COLO829 (cell line): Measurements from ENCODE around the gene THEMIS2.
A peak's percentile ranks its signal among the peaks of the same experiment; 100 is the strongest.
"Not testable (repeated sequence)": the region's sequence is repeated elsewhere in the genome, so short reads cannot be mapped to it uniquely, and the experiment has no call there.

ENCODE experiments used
- DNase-seq: peaks from one replicate; pipeline ENCODE4 v3.0.0; 2012; ENCODE audit warnings: low spot score

Gene THEMIS2

DNA sequence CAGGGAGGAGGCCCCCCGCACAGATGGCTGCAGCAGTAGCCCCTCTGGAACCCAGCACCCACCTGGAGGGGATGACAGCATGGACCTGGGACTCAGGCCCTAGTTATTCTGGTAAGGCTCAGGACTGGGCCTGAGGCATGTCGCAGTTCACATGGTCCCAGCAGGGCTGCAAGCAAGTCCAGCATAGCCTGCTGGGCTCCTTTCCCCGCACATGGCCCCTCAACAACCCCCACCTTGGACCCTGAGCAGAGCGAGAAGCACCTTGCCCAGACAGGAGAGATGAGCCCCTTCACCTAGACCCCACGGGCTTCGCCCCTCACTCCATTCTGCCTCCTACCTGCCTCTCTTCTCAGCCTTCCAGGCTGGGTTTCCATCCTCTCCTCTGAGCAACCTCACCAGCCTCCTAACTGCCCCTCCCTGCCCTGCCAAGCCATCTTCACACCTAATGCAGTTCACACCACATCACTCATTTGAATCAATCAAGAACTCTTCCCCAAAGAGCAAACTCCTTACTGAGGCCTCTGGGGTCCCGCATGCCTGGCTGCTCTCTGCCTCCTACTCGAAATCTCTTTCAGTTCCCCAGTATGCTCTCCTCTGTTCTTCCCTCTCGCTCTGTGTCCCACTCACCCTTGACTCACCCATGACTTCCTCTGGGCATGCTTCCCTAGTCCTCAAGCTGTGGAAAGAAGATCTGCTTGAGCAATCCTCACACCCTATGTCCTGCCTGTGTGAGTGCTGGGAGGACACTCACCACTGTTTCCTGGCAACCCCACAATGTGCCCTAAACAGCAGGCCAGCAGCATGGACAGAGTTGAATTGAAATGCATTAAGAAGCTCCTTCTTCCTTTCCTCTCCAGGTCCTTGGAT, 9.4 kb upstream of the THEMIS2 start:
- peak; percentile 36 for DNase-seq

DNA sequence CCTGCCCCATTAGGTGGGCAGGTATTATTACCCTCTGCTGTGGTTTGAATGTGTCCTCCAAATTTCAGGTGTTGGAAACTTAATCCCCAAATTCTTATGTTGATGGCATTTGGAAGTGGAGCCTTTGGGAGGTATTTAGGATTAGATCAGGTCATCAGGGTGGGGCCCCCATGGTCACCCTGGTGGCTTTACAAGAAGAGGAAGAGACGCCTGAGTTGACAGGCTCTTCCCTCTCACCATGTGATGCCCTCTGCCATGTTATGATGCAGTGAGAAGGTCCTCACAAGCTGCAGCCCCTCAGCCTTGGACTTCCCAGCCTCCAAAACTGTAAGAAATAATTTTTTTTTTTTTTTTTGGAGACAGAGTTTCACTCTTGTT, 8.8 kb upstream of the THEMIS2 start:
- no peak for DNase-seq

DNA sequence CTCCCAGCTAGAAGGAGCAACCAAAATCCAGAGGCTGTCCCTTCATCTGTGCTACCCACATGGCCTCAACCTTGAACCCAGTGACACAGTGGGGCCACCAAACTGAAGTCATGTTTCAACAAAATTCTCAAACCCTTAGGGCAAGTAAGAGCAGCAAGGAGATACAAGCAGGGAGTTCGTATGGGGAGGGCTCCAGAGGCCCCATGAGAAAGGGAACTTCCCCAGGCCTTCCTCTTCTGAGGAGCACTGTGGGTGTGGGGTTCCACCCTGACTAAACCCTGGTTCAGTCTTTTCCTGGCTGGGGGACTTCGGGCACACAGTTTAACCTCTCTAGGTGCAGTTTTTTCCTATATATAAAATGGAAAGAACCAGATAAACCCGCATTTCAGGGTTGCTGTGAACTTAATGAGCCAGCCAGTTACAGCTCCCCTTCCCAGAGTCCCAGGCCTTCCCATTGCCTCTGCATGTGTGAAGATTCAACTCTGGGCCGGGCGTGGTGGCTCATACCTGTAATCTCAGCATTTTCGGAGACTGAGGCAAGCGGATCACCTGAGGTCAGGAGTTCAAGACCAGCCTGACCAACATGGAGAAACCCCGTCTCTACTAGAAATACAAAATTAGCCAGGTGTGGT, 8.0 kb upstream of the THEMIS2 start:
- no peak for DNase-seq

DNA sequence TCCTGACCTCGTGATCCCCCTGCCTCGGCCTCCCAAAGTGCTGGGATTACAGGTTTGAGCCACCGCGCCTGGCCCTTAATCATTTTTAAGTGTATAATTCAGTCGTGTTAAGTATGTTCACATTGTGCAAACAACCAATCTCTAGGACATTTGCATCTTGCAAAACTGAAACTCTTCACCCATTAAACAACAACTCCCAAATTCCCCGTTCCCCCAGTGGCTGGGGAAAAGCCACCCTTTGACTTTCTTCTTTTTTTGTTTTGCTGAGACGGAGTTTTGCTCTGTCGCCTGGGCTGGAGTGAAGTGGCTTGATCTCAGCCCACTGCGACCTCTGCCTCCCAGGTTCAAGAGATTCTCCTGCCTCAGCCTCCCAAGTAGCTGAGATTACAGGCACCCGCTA, 6.5 kb upstream of the THEMIS2 start:
- no peak for DNase-seq

DNA sequence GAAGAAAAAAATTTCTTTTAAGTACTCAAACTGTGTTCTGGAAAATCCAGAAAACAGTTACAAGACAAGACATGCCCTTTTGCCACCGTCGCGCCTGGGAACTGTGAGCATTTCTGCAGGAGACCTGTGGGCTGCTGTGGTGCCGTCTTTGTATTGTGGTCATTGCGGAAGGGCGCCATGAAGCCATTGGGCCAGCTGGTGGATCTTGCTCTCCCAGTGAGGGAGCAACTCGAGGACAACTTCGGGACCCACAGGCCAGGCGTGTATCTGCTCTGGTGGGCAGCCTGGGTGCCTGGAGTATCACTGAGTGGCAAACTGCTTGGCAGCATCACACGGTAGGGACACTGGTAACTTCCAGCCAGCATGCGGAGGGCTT, 3.8 kb upstream of the THEMIS2 start:
- no peak for DNase-seq

DNA sequence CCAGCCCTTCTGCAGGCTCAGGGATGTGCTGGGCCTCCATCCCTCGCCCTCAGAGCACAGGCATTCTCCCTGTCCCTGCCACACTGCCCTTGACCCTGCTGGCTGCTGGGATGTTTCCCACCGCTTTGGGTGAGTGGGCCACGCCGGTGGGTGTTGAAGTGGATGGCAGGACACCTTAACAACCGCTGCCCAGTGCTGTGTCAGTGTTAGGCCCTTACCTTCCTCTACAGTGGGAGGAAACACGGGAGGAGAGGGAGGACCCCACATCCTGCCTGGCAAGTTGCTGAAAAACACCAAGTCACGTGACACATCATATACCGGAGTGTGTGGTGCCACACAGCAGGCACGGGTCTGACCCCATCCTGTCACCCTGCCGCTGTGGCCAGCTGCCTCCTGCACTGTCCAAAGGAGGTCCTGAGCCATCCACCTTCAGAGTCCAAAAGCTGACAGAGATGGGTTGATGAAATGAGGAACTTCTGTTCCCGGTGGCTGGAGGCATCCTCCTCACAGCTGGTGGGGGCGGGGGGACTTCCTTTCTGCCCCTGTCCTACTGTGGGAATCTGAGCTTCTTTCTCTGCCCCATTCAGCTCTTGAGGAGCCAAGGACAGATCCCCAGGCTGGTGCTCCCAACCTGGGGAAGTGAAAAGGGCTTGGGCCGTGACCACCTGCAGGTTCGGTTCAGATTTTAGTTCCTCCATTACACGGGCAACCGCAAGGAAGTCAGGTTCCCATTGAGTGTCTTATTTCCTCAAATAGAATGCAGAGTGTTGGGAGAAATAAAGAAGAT, 3.2 kb upstream of the THEMIS2 start:
- no peak for DNase-seq

DNA sequence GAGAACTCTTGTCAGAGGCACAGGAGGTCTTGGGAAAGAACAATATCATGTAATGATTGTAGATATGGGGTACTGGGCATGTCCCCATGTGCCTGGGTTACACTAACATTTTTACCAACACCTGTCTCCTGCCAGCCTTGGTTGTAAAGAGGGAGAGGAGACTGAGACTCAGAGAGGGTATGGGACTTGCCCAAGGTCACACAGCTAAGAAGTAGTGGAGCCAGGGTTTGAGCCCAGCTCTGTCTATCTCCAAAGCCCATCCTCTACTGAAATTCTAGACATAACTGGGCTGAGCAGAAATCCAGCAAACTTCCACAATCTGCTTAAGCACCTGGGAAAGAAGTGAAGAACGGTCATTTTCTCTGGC, 2.6 kb upstream of the THEMIS2 start:
- DNase-seq, result no peak

DNA sequence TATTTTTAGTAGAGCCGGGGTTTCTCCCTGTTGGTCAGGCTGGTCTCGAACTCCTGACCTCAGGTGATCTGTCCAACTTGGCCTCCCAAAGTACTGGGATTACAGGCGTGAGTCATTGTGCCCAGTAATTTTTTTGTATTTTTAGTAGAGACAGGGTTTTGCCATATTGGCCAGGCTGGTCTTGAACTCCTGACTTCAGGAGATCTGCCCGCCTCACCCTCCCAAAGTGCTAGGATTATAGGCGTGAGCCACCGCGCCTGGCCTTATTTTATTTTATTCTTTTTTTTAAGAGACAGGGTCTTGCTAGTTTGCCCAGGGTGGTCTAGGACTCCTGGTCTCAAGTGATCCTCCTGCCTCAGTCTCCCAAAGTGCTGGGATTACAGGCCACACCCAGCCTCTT, 1.3 kb upstream of the THEMIS2 start:
- DNase-seq, result not testable (repeated sequence)

DNA sequence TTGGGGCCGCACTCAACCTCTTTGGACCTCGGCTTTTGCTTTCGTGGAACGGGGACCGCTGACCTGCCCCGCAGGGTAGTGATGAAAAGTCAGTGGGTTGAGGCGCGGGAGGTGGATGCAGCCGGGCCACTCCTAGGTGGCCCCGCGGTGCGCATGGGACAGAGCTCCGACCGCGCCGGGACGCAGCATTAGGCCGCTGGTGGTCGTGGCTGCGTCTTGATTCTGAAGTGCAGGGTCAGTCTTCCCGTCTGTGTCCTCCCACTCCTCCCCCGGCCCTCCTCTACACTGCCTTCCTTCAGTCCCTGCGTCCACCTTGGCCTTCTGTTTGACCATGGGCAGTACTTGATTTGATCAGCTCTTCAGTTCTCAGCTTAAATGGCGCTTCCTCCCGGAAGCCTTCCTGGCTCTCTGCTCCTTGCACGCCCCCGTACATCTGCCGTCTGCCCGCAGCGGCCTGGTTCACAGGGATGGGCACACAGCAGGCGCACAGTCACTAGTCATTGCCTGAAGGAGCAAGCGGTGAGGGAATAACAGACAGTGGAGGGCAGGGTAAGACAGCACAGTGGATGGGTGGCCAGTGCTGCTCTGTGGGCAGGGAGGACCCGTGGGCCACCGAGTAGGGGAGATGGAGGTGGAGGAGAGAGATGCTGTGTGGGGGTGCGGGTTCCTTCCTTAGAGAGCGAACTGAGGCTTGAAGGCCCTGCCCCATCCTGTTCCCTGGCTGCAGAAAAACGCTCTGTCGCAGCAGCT, 633 bp downstream of the THEMIS2 start:
- no peak for DNase-seq

DNA sequence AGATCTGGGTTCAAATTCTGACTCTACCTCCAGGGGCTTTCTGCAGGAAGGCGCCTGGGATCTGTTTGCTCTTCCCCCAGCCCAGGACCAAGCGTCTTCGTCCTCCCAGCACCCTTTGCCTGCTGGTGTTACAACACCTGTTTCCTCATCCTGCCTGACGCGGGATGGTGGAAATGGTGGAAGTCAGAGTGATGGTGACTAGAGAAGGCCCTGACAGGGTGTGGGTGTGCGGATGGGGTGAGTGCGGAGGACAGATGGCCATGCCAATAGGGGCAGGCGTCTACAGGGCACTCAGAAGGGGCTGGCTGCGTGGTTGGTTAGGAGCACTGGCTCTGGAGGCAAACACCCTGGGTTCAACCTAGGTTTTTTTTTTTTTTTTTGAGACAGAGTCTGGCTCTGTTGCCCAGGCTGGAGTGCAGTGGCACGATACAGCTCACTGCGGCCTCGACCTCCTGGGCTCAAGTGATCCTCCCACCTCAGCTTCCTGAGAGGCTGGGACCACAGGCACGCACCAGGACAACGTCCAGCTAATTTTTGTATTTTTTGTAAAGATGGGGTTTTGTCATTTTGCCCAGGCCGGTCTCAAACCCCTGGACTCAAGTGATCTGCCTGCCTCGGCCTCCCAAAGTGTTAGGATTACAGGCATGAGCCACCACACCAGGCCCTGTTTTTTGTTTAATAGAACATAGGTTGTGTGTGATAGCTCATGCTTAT, 1.5 kb downstream of the THEMIS2 start:
- no peak for DNase-seq

DNA sequence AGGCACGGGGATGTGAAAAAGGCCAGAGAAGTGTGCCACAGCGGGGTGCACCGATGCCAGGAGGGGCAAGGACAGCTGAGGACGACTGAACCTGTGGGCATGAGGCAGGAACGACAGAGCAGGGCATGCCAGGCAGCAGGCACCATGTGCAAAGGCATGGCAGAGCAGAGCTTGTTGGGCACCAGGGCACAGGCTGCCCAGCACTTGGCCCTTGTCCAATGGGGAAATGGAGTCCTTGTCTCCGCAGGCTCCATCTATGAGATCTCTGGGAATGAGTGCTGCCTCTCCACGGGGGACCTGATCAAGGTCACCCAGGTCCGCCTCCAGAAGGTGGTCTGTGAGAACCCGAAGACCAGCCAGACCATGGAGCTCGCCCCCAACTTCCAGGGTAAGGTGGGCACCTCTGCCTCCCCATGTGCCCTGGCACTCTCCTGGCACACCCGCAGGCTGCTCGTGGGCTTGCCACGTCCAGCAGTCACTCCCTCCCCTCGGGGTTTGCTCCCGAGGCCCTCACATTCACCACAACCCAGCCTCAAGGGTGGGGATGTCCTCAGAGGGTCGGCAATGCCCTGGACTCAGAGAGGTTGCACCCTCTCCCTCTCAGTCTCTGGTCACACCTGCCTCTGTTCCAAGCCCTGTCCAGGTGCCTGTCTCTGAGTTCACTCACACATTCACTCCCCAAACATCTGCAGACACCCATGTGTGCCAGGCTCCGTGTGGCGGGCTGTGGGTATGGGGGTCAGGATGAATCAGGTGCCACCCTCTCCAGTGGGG, 4.2 kb downstream of the THEMIS2 start:
- DNase-seq, result no peak

DNA sequence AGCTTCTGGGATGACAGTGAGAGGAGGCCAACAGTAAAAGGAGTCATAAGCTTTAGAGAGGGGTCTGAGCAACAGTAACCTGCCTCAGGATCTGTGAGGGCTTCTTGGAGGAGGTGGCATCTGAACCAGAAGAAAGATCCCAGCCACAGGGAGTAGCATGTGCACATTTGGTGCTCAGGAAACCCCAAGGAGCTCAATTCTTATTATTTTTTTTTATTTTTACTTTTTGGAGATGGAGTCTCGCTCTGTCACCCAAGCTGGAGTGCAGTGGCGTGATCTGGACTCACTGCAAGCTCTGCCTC, 4.7 kb downstream of the THEMIS2 start:
- no peak for DNase-seq

DNA sequence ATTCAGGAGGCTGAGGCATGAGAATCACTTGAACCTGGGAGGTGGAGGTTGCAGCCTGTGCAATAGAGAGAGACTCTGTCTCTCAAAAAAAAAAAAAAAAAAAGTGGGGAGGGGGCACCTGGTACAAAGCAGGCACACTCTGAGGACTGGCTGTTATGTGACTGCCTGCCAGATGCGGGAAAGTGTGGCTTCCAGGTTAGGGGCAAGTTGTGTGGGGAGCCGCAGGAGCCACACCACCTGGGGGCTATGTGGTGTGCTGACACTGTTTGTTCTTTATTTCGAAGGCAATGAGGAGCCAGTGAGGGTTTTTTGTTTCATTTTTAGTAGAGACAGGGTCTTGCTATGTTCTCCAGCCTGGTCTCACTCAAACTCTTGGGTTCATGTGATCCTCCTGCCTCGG, 5.7 kb downstream of the THEMIS2 start:
- no peak for DNase-seq

DNA sequence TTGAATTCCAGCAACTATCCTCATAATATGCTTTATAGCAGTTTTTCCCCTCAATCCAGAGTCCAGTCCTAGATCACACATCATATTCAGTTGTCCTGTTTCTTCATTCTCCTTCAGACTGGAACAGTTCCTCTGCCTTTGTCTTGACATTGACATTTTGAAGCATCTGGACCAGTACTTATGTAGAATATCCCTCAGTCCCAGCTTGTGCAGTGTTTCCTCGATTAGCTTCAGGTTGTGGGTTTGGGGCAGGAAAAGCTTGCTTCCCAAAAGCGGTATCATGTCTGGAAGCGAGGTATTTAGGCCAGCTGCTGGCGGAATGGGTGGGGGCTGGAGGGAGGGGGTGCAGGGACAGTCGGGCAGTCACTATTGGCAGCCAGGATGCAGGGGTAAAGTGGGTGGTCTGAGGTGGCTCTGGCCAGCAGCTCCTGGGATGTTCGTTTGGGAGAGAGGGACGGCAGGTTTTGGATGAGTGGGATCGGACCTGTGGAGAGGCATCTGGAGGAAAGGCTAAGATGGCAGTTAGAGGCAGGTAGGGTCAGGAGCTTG, 6.5 kb downstream of the THEMIS2 start:
- DNase-seq, result no peak

DNA sequence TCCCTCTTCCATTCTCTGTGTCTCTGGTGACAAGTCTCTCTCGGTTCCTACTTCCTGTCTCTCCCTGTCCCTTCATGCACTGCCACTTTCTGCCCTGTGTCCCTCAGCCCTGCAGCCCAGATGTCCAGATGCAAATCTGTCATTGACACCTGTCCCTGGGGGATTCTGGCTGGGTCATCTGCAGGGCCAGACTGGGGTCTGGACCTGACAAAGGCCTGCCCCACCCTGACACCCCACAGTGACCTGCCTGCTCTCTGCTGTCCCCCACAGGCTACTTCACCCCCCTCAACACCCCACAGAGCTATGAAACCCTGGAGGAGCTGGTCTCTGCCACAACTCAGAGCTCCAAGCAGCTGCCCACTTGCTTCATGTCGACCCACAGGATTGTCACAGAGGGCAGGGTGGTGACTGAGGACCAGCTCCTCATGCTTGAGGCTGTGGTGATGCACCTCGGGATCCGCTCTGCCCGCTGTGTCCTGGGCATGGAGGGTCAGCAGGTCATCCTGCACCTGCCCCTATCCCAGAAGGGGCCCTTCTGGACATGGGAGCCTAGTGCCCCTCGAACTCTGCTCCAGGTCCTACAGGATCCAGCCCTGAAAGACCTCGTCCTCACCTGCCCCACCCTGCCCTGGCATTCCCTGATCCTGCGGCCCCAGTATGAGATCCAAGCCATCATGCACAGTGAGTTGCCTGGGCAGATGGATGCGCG, 7.2 kb downstream of the THEMIS2 start:
- no peak for DNase-seq

DNA sequence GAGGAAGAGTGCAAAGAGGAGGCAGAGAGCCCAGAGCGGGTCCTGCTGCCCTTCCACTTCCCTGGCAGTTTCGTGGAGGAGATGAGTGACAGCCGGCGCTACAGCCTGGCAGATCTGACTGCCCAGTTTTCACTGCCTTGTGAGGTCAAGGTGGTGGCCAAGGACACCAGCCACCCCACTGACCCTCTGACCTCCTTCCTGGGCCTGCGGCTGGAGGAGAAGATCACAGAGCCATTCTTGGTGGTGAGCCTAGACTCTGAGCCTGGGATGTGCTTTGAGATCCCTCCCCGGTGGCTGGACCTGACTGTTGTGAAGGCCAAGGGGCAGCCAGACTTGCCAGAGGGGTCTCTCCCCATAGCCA, 10.2 kb downstream of the THEMIS2 start:
- no peak for DNase-seq

DNA sequence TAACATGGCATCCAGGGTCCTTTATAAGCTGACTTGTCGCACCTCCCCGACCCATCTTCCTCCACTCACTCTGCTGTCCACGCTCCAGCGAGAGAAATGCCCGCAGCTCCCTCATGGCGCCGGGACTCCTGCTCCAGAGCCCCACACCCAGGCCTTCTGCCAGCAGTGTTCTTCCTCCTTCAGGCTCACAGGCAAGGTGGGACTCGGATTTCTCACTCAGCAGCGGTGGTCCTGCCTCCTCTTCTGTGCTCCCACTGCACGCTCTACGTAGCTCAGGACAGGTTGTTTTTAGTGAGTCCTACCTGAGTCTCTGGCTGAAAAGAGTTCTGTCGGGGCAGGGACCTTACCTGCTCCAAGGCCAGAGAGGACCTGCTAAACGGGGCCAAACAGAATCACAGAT, 11.2 kb downstream of the THEMIS2 start:
- DNase-seq, result no peak

DNA sequence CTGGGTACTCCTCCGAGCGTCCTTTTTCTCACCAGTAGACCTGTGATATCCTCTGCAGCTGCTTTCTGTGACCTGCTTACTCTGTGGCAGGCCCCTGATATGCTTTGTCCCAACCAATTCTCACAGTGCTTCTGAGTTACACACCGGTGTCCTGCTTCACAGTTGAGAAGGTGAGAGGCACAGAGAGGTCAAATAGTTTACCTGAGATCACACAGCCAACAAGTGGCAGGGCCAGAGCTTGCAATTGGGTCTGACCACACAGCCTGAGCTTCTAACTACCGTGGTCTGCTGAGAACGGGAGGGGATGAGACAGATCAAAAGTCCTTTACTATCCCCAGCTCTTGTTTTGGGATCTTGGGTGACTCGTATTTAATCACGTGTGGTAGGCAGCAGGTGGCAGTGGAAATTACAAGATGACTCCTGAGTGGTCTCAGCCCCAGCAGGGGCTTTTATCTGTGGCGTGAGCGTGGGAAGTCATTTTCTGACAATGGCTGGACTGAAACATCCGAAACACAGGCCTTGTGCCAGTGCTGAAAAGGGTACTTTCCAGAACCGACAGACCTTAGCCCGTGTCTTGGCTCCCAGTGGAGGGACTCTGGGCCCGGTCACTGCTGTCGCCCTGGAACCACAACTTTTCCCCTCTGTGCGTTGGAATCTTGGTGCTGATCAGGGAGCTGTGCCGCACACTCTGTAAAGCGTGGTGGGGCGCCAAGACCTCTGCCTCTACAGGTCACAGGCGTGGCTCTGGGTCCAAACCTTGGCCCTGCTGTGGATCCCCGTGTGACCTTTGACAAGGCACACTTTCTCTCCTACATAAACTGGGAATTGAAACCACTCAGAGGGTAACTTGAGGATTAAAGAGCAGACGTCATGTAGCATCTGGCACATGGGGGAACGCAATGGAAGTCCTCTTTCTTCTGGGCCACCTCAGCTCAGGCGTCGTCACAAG, 11.9 kb downstream of the THEMIS2 start:
- no peak for DNase-seq

DNA sequence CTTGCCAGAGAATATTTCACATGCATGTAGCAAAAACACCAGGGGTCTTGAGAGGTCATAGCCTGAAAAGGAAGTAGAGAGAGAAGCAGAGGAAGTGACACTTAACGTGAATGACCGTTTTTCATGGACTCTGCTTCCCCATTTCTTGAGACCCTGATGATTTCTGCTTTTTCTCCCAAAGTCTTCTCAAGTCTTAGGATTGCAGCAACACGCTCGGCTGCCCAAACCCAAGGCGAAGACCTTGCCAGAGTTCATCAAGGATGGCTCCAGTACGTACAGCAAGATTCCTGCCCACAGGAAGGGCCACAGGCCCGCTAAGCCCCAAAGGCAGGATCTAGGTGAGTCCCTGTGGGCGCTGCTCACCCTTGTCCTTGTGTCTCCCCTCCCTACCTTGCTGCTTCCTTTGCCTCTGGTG, 12.8 kb downstream of the THEMIS2 start:
- DNase-seq, result no peak
